ENCODE data around the gene PLEKHM2. TPM values are rescaled to one million over a fixed set of nuclear protein-coding genes. Genes with fewer than 3 reads are reported as not detected.
A peak's percentile ranks its signal among the peaks of the same experiment; 100 is the strongest.

PLEKHM2 gene
- total and polyA plus RNA-seq, 5 experiments from 2014 or later = 5.4 to 66.7 (median 13.8) TPM

DNA sequence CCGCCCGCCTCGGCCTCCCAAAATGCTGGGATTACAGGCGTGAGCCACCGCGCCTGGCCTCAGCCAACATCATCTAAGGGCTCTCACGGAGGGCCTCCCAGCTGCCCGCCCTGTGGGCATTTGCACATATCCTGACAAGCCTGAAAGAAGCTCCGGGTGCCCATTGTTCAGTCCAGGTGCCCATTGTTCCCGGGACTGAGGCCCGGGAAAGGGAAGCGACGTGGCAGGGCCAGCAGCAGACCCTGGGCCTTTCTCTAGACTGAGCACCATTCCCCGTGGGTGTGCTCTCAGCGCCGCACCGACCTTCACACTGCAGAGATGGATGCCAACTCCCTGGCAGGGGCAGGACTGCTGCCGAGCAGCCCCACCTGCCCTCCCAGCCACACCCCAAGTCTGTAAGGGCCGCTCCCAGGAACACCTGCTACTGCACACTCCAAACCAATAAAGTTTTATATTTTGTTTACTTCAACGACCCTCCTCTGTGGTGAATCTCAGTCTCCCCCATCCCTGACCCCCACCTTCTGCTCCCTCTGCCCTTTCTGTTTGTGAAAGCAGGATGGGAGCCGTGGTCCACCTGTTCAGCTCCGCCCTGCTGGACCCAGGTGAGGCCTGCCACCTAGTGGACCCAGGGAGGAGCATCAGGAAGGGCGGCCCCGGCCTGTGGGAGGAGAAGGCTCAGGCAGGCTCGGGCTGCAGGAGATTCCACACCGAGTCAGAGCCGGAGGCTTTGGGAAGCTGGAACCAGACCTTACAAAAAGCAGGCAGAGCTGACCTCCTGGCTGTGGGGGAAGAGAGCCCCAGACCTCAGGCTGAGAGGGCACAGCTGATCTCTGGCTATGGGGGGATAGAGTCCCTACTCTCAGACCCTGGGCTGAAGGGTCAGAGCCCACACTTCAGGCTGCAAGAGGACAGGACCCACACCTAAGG lies 57.1 kb downstream of the PLEKHM2 start:
- peak overlapping the region in 4 of 10 donors; percentile 33 to 81 (median 66) for H3K27ac Mint-ChIP-seq
- DNase-seq = peak; percentile 35 to 85 (median 56)
- ATAC-seq = peak; percentile 94 to 96
- no peaks in the 10 kb centered on the region for H3K27me3 Mint-ChIP-seq
- no peaks in the 10 kb centered on the region for H3K9me3 Mint-ChIP-seq
- H3K4me3 Mint-ChIP-seq = no peak overlapping the region
- H3K4me1 Mint-ChIP-seq = peaks cover 5 to 7% (median 5%) of the 10 kb centered on the region in 4 donors
- no peaks in the 10 kb centered on the region for H3K36me3 Mint-ChIP-seq
- POLR2A ChIA-PET = interaction anchor here (0.6 kb wide), 2 partner anchors 51 to 133 kb away, joined by 5 to 8 read pairs; no protein-coding TSS in a partner anchor

DNA sequence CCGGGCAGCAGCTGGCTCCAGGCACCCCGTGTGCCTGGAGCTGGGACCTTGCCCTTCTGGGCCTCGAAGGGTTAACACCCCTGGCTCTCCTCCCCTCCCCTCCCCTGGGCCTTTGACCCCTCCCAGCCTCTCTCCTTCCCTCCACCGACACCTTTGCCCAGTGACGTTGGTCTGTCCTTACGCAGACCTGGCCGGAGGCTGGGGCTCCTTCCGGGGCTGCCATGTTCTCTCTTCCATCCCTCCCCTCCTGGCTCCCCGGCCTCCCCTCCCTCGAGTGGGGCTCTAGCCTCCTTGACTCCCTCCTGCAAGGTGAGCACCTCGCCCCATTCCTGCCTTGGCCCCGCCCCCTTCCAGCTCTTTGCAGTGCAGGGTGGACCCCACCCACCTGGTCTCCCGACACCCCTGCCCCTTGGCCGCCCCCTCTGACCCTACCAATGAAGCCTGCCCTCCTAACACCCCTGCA lies 58.2 kb downstream of the PLEKHM2 start, which contains the start of gene TMEM82:
Gene TMEM82, plus strand, starts transcription at position 161 of the 463 bp plus-strand sequence. Its CDS starts 61 bp downstream, at position 222.
- DNase-seq = no peak
- ATAC-seq = no peak
- H3K4me1 Mint-ChIP-seq = peaks cover 5 to 7% (median 5%) of the 10 kb centered on the region in 4 donors
- H3K27ac Mint-ChIP-seq = peak within 1 kb of the TSS in 4 of 10 donors; percentile 33 to 81 (median 56)
- H3K4me3 Mint-ChIP-seq = no peak within 1 kb of the TSS
- no peaks in the 10 kb centered on the region for H3K36me3 Mint-ChIP-seq
- POLR2A ChIA-PET = no interaction called here
- H3K27me3 Mint-ChIP-seq = no peaks in the 10 kb centered on the region
- H3K9me3 Mint-ChIP-seq = no peaks in the 10 kb centered on the region

DNA sequence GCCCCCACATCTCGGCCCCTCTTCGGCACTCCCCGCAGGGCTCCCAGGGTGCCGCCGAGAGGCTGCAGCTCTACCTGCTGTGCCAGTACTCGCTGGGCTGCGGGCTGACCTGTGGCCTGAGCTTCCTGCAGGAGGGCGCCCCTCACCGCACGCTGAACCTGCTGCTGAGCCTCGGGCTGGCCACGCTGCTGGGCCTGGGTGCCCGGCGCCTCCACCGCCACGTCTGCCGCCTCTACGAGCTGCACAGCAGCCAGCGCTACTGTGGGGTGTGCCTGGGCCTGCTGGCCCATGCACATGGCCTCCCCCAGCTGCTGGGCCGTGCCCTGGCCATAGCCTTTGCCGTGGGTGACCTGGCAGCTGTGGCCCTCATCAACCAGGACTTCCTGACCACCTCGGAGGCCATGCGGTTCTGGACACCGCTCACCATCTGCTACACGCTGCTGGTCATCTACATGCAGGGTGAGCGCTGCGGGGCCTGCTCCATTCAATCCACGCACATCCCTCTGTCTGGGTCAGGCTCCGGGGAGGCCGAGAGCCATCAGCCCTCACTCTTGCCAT lies 60.1 kb downstream of the PLEKHM2 start:
- Mint-ChIP-seq H3K27me3 (peaks cover 0 to 5% (median 0%) of the 10 kb centered on the region in 5 donors), H3K36me3 (no peaks in the 10 kb centered on the region), H3K4me3 (no peak overlapping the region), H3K9me3 (no peaks in the 10 kb centered on the region), H3K27ac (no peak overlapping the region), H3K4me1 (peaks cover 3 to 7% (median 5%) of the 10 kb centered on the region in 4 donors)
- ATAC-seq (no peak), DNase-seq (no peak)
- POLR2A ChIA-PET = no interaction called here

DNA sequence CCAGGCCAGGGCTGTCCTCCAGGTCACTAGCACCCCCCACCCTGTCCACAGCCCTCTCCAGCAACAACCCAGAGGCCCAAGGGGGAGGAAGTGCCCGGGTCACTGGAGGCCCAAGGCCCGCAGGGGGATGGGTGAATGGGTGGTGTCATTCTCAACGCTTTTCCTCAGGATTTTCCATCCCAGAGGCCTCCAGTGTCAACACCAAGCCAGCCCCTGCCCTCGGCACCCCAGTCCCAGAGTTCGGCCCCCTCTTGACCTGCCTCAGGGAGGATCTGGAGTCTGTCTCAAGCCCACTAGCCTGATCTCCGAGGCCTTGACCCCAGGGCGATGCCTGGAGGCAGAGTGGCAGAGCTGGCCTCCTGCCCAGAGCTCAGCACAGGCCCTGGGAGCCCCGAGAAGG lies 63.3 kb downstream of the PLEKHM2 start:
- Mint-ChIP-seq H3K36me3 (no peaks in the 10 kb centered on the region), H3K27ac (no peak overlapping the region), H3K9me3 (peaks cover 0 to 2% (median 0%) of the 10 kb centered on the region in 9 donors), H3K27me3 (peaks cover 0 to 18% (median 5%) of the 10 kb centered on the region in 5 donors), H3K4me3 (no peak overlapping the region), H3K4me1 (no peaks in the 10 kb centered on the region)
- DNase-seq (no peak), ATAC-seq (no peak)
- POLR2A ChIA-PET = no interaction called here

DNA sequence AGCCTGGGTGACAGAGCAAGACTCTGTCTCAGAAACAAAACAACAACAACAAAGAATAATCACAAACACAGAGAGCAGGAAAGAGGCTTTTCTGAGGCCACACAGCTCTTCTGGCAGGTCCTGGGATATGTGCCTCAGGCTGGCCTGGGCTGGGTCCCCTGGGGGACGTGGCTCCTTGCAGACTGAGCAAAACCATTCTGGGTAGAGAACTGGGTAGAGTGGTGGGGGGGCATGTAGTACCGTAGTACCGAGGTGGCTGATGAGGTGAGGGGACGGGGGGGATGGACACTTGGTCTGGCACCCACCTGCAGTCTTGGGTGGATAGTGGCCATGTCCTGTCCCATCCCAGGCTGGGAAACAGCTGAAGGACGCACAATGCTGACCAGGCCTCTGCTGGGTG lies 64.1 kb downstream of the PLEKHM2 start:
- Mint-ChIP-seq H3K27ac (peak overlapping the region in 1 of 10 donors; percentile 27), H3K4me3 (no peak overlapping the region), H3K36me3 (no peaks in the 10 kb centered on the region), H3K9me3 (peaks cover 0 to 2% (median 0%) of the 10 kb centered on the region in 9 donors), H3K4me1 (no peaks in the 10 kb centered on the region), H3K27me3 (peaks cover 0 to 22% (median 8%) of the 10 kb centered on the region in 5 donors)
- POLR2A ChIA-PET = no interaction called here
- ATAC-seq (no peak), DNase-seq (no peak)

DNA sequence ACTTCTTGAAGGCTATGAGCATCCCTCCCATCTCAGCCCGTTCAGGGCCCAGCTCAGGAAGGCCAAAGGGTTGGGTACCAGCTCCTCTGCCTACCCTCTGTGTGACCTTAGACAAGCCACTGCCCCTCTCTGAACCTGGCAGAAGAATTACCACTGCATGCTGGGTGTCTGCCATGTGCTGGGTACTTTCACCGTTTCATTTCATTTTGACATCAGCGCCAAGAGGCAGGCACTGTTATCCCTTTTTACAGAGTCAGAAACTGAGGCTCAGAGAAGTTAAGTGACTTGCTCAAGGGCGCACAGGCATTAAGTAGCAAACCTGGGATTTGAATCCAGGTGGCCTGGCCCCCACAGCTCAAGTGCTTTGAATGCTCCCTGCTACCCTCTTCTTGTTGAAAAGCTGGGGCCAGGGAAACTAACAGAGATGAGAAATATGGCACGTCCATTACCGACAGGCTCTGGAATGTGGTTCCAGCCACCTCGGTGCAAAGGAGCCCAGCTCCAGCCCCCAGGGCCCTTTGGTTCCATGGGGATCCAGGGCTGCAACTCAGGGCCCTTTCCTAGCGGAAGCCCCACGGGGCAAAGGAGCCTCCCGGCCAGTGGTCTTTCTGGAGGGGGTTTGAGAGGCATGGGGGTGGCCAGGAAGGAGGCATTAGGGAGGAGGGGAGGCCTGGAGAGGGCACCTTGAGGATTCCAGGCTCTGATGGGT lies 64.7 kb downstream of the PLEKHM2 start:
- no peaks in the 10 kb centered on the region for H3K36me3 Mint-ChIP-seq
- ATAC-seq (no peak), DNase-seq (no peak)
- no peaks in the 10 kb centered on the region for H3K4me1 Mint-ChIP-seq
- peaks cover 0 to 2% (median 0%) of the 10 kb centered on the region in 9 donors for H3K9me3 Mint-ChIP-seq
- peaks cover 3 to 28% (median 11%) of the 10 kb centered on the region in 5 donors for H3K27me3 Mint-ChIP-seq
- no peak overlapping the region for H3K27ac Mint-ChIP-seq
- POLR2A ChIA-PET = no interaction called here
- no peak overlapping the region for H3K4me3 Mint-ChIP-seq

DNA sequence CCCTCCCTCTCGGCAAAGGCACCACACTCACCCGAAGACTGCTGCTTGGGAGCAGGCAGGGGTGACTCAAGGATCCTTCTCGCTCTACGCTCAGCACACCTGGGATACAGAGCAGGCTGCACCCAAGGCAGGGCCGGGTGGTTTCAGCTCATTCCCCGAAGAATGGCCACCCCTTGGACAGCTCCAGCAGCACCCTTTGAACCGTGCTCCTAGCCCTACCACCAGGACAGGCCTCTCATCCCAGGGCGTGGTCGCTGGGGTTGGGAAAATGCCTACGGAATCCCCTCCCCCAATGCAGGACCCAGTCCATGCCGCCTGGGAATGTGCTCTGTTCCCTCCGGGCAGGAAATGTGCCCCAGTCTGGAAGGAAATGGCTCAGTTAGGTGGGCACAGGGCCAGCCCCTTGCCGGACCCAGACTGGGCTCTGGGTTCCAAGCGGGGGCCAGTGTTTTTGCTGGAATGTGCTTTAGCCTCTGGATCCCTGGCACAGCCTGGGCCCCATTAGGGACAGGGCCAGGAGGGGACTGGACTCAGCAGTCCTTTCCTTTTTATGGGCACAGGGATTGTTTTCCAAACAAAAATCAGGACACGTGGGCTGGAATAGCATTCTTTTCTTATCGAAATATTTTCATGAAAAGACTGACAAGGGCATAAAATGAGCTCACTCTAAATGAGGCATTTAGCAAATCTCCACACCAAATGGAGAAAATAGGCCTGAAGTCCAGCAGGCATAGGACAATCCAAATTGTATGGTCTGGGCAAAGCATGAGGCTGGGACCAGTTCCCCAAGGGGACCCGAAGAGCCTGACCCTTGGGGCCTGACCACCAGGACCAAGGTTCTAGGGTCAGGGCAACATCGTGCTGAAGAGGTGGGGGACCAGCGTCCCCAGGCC lies 65.5 kb downstream of the PLEKHM2 start:
- H3K27me3 Mint-ChIP-seq = peaks cover 3 to 28% (median 12%) of the 10 kb centered on the region in 5 donors
- POLR2A ChIA-PET = no interaction called here
- no peaks in the 10 kb centered on the region for H3K4me1 Mint-ChIP-seq

DNA sequence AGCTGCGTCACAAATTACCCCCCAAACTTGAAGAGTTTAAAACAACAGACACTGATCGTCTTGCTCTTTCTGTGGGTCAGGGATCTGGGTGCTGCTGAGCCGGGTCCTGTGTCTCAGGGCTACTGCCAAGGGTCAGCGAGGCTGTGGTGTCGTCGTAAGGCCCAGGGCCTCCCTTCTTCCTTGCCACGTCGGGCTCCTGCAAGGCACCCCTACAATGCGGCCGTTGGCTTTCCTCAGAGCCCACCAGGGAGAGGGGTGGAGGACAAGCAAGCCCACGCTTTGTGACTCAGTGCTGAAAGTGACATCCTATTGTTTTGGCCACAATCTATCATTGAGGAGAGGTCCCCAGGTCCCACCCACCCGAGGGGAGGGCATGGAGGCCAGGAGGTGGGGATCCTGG lies 66.8 kb downstream of the PLEKHM2 start:
- Mint-ChIP-seq H3K4me3 (no peak overlapping the region), H3K9me3 (peaks cover 0 to 2% (median 0%) of the 10 kb centered on the region in 9 donors), H3K27me3 (peaks cover 6 to 39% (median 16%) of the 10 kb centered on the region in 5 donors), H3K27ac (no peak overlapping the region), H3K36me3 (no peaks in the 10 kb centered on the region), H3K4me1 (peaks cover 0 to 6% (median 2%) of the 10 kb centered on the region in 4 donors)
- no peak for DNase-seq
- ATAC-seq = no peak
- POLR2A ChIA-PET = no interaction called here

More for the DNA sequence above, 65.5 kb downstream of the PLEKHM2 start:
- ATAC-seq = no peak
- no peak for DNase-seq
- Mint-ChIP-seq H3K4me3 (no peak overlapping the region), H3K36me3 (no peaks in the 10 kb centered on the region), H3K27ac (no peak overlapping the region), H3K9me3 (peaks cover 0 to 2% (median 0%) of the 10 kb centered on the region in 9 donors)

DNA sequence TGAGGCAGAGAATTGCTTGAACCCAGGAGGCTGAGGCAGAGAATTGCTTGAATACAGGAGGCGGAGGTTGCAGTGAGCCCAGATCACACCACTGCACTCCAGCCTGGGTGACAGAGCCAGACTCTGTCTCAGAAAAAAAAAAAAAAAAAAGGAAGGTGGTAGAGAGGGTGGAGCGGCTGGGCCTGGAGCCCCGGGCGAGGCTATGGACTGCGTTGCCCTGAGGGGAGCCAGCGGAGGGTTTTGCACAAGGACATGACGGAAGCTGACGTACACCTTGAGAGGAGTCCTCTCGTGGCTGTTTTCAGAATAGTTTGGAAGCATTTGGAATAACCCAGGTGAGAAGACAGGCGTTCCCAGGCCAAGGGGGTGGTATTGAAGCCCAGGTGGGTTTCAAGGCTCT lies 67.6 kb downstream of the PLEKHM2 start:
- peak overlapping the region in 1 of 10 donors; percentile 48 for H3K4me3 Mint-ChIP-seq
- peaks cover 0 to 2% (median 0%) of the 10 kb centered on the region in 9 donors for H3K9me3 Mint-ChIP-seq
- POLR2A ChIA-PET = no interaction called here
- H3K27ac Mint-ChIP-seq = peak overlapping the region in 2 of 10 donors; percentile 37 to 67
- peaks cover 5 to 13% (median 9%) of the 10 kb centered on the region in 4 donors for H3K4me1 Mint-ChIP-seq
- ATAC-seq (no peak), DNase-seq (no peak)
- peaks cover 10 to 46% (median 21%) of the 10 kb centered on the region in 5 donors for H3K27me3 Mint-ChIP-seq
- H3K36me3 Mint-ChIP-seq = no peaks in the 10 kb centered on the region

DNA sequence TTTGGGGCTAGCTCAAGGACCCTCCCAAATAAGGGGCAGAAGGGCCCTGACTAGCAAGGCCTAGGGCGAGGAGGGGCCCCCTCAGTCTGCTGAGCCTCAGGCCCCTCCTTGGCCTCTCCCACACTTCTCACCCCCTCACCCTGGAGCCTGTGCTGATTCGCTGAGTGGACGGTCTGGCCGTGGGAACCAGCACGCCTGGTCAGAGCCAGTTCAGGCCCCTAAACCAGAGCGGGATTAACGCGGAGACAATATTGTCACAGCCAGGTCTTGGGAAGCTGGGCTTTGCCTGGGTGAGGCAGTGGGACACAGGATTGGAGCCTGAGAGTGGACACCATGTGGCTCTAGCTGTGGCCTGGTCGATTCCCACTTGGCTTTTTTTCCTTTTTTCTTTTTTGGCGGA lies 69.7 kb downstream of the PLEKHM2 start:
- no peak overlapping the region for H3K4me3 Mint-ChIP-seq
- no peak overlapping the region for H3K27ac Mint-ChIP-seq
- H3K9me3 Mint-ChIP-seq = peaks cover 0 to 2% (median 0%) of the 10 kb centered on the region in 9 donors
- DNase-seq (no peak), ATAC-seq (no peak)
- POLR2A ChIA-PET = no interaction called here
- peaks cover 17 to 61% (median 29%) of the 10 kb centered on the region in 5 donors for H3K27me3 Mint-ChIP-seq
- no peaks in the 10 kb centered on the region for H3K36me3 Mint-ChIP-seq
- peaks cover 7 to 27% (median 19%) of the 10 kb centered on the region in 4 donors for H3K4me1 Mint-ChIP-seq

DNA sequence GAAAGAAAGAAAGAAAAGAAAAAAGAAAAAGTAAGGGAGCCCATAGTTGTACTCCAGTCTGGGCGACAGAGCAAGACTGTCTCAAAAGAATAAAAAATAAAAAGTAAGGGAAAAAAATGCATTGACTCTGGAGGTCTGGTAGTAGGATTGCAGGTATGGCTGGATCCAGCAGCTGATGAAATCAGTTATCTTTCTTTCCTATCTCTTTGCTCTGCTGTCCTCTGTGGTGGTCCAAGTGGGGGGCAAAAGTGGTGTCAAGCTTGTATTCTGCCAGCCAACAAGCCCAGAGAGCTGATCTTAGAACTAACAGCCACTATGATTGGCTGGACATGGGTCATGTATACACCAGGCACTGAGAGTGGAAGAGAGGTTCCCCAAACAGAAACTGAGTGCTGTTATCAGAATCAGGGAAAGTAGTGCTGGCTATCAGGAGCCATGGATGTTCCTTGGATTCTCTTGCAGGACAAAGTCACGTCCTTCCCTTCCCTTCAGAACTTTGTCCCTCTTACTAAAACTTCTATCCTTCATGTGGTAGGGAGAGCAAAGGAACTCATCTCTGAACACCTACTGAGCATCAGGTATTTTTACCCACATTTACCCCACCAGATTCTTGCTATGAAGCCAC lies 71.0 kb downstream of the PLEKHM2 start:
- Mint-ChIP-seq H3K9me3 (peaks cover 0 to 2% (median 0%) of the 10 kb centered on the region in 9 donors), H3K4me1 (peaks cover 7 to 27% (median 20%) of the 10 kb centered on the region in 4 donors), H3K4me3 (no peak overlapping the region), H3K27ac (no peak overlapping the region), H3K36me3 (no peaks in the 10 kb centered on the region), H3K27me3 (peaks cover 19 to 70% (median 34%) of the 10 kb centered on the region in 5 donors)
- POLR2A ChIA-PET = no interaction called here
- no peak for DNase-seq
- ATAC-seq = no peak

Measured in naive thymus-derived CD8-positive, alpha-beta T cell (primary cell).